Lung (tissue), 12 donors: ENCODE results near the gene POMGNT2. TPM values are rescaled to one million over a fixed set of nuclear protein-coding genes. Genes with fewer than 3 reads are reported as not detected.

Experiments used
- ATAC-seq: fragments of 200-7000 bp; cut with Tn5 transposase; one replicate; pipeline ENCODE4 v1.9.1; 2020; ENCODE audit warnings: moderate number of reproducible peaks; ENCODE audit not compliant: insufficient read depth, low FRiP score
- DNase-seq, 3 donors: peaks; one replicate each; pipeline ENCODE4 v3.0.0-alpha.2; 2013 to 2017
- H3K27ac ChIP-seq, 2 donors: one replicate each; pipeline ENCODE4 v1.5.1; 2013; ENCODE audit warnings: mild to moderate bottlenecking in 2 of 2, moderate library complexity in 2 of 2, control low read depth in 1 of 2, inconsistent platforms in 1 of 2, low read depth in 1 of 2, low read length in 1 of 2
- H3K27me3 ChIP-seq, 3 donors: one replicate each; pipeline ENCODE4 v1.5.1; 2013; ENCODE audit warnings: low read length in 2 of 3; ENCODE audit not compliant: control insufficient read depth in 3 of 3, insufficient read depth in 3 of 3
- H3K36me3 ChIP-seq, 4 donors: one replicate each; pipeline ENCODE4 v1.5.1; 2013; ENCODE audit warnings: low read length in 4 of 4, mild to moderate bottlenecking in 1 of 4, moderate library complexity in 1 of 4; ENCODE audit not compliant: control insufficient read depth in 4 of 4, insufficient read depth in 4 of 4
- H3K4me1 ChIP-seq, 5 donors: one replicate each; pipeline ENCODE4 v1.5.1; 2013; ENCODE audit warnings: low read length in 5 of 5, mild to moderate bottlenecking in 2 of 5, moderate library complexity in 1 of 5; ENCODE audit not compliant: control insufficient read depth in 5 of 5, insufficient read depth in 5 of 5
- H3K4me3 ChIP-seq: one replicate; pipeline ENCODE4 v1.5.1; 2013; ENCODE audit warnings: mild to moderate bottlenecking, control low read depth, moderate library complexity
- H3K9ac ChIP-seq, 2 donors: one replicate each; pipeline ENCODE4 v1.5.1; 2013; ENCODE audit warnings: low read length in 2 of 2, control low read depth in 1 of 2; ENCODE audit not compliant: insufficient read depth in 1 of 2
- H3K9me3 ChIP-seq, 4 donors: one replicate each; pipeline ENCODE4 v1.5.1; 2013; ENCODE audit warnings: low read length in 3 of 4, mild to moderate bottlenecking in 1 of 4, moderate library complexity in 1 of 4; ENCODE audit not compliant: control insufficient read depth in 4 of 4, insufficient read depth in 3 of 4
- WGBS, 2 donors: extraction: QIAGEN DNeasy Blood & Tissue Kit; methylation state at CpG; one replicate each; pipeline ENCODE4 v1.1.7; 2013; 5-methylcytosine and 5-hydroxymethylcytosine counted together
- polyA plus RNA-seq, 2 donors: library from polyadenylated mRNA; stranded (reverse); fragments of 200-250 nt; gene quantifications; one replicate each; pipeline ENCODE4 v1.2.1, GENCODE V29; 2013
- total RNA-seq, 2 donors: library from RNA; depleted of rRNA in 1 of 2; stranded (reverse); fragments of >200 nt in 1 of 2; gene quantifications; one replicate each; pipeline ENCODE4 v1.2.1, GENCODE V29; 2014 to 2021
- TF ChIP-seq, protein P1 (sequence below): IDR thresholded peaks from 2 replicates; pipeline ENCODE4 v1.5.1; 2012; ENCODE audit warnings: mild to moderate bottlenecking; ENCODE audit errors: control extremely low read depth, extremely low read depth
- donor health status: control.
- donor health status: control.
- donor health status: Bipolar disorder and iron deficiency.
- donor health status: healthy.
- donor health status: DM: yes; HTN: yes; CAD: no.

The POMGNT2 gene
- total and polyA plus RNA-seq, 4 donors: 5.8 to 15.7 (median 13.1) TPM

DNA sequence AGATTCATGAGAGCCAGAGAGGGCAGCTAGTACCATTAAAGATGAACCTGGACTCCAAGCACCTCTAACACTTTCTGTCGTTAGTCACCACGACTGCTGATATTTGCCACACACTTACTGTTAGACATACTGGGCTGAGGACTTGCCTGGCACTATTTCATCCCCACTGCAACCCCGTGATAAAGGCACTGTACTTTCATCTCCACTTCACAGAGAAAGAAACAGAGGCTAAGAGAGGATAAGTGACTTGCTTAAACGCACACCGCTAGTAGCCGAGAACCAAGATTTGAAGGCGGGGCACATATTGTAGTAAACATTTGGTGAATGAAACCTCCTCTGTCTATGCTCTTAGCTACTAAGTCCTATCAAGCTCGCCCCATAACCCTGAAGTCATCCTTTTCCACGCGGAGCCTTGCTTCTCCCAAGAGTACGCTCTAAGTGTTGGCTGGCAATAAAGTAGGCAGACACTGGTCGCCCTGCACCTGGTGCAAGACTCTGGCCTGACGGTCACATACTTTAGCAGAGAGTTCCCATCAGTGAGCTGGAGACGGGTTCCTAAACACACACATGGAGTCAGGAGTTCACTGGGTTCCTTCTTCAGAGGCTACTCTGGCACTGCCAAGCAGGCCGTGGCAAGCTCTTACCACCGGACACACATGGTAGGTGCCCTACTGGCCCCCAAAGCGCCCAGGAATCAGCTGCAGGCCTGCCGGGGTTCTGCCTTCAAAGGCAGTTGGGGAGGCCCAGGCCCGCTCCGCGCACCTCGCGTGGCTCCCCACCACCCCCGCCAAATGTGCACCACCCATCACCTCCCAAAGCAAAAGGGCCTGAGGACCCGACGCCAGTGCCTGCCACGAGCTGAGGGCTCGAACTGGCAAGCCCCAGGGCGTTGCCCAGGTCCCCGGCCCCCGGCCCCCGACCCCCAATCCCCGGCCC, 951 bp downstream of the POMGNT2 start:
- TF ChIP-seq, protein P1, sequence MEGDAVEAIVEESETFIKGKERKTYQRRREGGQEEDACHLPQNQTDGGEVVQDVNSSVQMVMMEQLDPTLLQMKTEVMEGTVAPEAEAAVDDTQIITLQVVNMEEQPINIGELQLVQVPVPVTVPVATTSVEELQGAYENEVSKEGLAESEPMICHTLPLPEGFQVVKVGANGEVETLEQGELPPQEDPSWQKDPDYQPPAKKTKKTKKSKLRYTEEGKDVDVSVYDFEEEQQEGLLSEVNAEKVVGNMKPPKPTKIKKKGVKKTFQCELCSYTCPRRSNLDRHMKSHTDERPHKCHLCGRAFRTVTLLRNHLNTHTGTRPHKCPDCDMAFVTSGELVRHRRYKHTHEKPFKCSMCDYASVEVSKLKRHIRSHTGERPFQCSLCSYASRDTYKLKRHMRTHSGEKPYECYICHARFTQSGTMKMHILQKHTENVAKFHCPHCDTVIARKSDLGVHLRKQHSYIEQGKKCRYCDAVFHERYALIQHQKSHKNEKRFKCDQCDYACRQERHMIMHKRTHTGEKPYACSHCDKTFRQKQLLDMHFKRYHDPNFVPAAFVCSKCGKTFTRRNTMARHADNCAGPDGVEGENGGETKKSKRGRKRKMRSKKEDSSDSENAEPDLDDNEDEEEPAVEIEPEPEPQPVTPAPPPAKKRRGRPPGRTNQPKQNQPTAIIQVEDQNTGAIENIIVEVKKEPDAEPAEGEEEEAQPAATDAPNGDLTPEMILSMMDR: no peak
- H3K4me1 ChIP-seq: peaks cover 3 to 12% (median 12%) of the 10 kb centered on the region in 5 donors
- H3K9me3 ChIP-seq: no peaks in the 10 kb centered on the region
- no peaks in the 10 kb centered on the region for H3K36me3 ChIP-seq
- peak; percentile 15 for ATAC-seq
- whole genome bisulfite sequencing, 2 donors: 44 to 66% methylated on average over 27 to 33 of the region's 33 CpGs
- peak overlapping the region; percentile 4 for H3K4me3 ChIP-seq
- H3K27ac ChIP-seq: no peak overlapping the region
- no peak overlapping the region for H3K9ac ChIP-seq
- peak in 2 of 3 donors; percentile 3 to 8 for DNase-seq
- no peaks in the 10 kb centered on the region for H3K27me3 ChIP-seq

DNA sequence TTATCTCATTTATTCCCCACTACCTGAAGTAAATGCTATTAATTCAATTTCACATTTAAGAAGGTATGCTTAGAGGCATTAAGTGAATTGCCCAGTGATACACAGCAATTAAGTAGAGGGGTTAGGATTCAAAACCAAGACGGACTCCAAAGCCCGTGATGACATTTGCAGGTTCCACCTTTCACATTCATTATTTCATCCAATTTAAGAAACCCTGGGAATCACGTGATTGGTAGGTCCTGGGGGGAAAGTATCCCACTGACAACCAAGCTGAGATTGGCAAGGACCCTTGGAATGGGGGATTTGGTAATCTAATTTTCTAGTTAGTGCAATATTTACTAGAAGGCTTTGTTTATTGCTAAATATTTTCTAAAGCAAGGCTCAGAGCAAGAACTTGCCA, 1.8 kb downstream of the POMGNT2 start:
- Histone ChIP-seq H3K9ac (no peak overlapping the region), H3K27me3 (no peaks in the 10 kb centered on the region), H3K36me3 (no peaks in the 10 kb centered on the region), H3K4me3 (no peak overlapping the region), H3K9me3 (no peaks in the 10 kb centered on the region), H3K27ac (no peak overlapping the region), H3K4me1 (peaks cover 3 to 12% (median 12%) of the 10 kb centered on the region in 5 donors)
- DNase-seq: no peak
- no peak for ATAC-seq
- WGBS, 2 donors: 80 to 99% methylated on average over 3 of the region's 3 CpGs
- TF ChIP-seq, protein P1: no peak

DNA sequence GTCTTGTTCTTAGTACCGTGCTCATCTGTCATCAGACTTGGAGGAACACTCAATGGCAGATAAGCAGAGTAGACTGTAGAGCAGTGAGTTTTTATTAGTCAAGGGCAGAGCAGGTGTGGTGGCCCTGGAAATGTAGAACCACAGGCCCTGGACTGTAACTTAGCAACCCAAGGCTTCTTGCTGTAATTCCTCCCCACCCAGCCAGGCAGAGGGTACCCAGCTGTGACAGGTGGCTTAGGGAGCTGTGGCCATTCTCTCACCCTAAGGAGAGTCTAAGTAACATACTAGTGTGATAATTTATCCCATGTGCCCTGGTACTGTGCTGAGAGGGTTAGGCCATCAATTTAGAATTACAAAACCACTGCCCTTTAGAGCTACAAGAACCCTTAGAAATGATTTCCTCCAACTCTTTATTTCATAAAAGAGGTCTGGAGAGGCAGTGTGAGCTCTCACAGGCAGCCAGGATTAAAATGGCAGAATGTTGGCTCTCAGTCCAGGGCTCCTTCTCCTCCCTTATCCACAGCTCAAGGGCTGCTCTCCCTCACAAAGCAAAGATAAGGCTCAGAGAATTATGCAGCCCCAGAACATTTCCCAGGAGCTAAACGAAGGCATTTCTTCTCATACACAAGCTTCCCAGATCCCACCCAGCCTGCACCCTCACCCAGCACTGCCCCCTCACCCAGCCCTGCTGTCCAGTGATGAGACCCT, 3.0 kb downstream of the POMGNT2 start:
- DNase-seq (peak; percentile 22 to 65 (median 33)), ATAC-seq (no peak)
- Histone ChIP-seq H3K9me3 (no peaks in the 10 kb centered on the region), H3K27ac (peak overlapping the region in 1 of 2 donors; percentile 7), H3K4me1 (peaks cover 3 to 12% (median 12%) of the 10 kb centered on the region in 5 donors), H3K4me3 (no peak overlapping the region), H3K27me3 (no peaks in the 10 kb centered on the region), H3K36me3 (no peaks in the 10 kb centered on the region), H3K9ac (no peak overlapping the region)
- WGBS, 2 donors: 63 to 81% methylated on average over 2 of the region's 2 CpGs
- TF ChIP-seq, protein P1: no peak
